GM12872 (cell line): ENCODE data around the gene ZSCAN23.

ENCODE experiments used
- TF ChIP-seq, protein P1 (sequence below): IDR thresholded peaks from 3 replicates; pipeline ENCODE4 v1.5.1; 2011; ENCODE audit warnings: low read depth, mild to moderate bottlenecking, low read length, moderate library complexity; ENCODE audit not compliant: insufficient read depth

ZSCAN23 gene

GRCh38 chr6:28458568-28458967 lies 15.3 kb upstream of the ZSCAN23 start:
- TF ChIP-seq, protein P1, sequence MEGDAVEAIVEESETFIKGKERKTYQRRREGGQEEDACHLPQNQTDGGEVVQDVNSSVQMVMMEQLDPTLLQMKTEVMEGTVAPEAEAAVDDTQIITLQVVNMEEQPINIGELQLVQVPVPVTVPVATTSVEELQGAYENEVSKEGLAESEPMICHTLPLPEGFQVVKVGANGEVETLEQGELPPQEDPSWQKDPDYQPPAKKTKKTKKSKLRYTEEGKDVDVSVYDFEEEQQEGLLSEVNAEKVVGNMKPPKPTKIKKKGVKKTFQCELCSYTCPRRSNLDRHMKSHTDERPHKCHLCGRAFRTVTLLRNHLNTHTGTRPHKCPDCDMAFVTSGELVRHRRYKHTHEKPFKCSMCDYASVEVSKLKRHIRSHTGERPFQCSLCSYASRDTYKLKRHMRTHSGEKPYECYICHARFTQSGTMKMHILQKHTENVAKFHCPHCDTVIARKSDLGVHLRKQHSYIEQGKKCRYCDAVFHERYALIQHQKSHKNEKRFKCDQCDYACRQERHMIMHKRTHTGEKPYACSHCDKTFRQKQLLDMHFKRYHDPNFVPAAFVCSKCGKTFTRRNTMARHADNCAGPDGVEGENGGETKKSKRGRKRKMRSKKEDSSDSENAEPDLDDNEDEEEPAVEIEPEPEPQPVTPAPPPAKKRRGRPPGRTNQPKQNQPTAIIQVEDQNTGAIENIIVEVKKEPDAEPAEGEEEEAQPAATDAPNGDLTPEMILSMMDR: no peak

DNA sequence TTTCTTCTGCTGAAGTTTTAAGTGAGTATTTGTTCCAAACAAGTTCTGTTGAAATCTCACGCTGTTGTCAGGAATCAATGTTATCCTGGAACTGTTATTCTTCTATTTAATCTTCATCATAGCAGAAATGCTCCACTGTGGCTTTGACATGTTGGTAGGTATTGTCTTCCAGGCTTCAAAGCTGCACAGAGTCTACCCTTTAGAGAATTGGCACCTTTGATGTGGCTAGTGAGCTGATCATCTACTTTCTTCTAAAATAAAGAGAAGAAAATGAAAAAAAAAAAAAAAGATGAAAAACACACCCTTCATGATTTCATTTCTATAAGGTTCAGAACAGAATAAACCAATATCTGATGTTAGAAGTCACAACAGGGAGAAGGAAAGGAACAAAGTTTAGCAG lies 5.8 kb upstream of the ZSCAN23 start:
- TF ChIP-seq, protein P1: no peak

GRCh38 chr6:28446818-28447511 lies 3.7 kb upstream of the ZSCAN23 start:
- TF ChIP-seq, protein P1: no peak

GRCh38 chr6:28442586-28442985 lies 705 bp downstream of the ZSCAN23 start:
- TF ChIP-seq, protein P1: no peak

GRCh38 chr6:28436404-28436803 lies 6.9 kb downstream of the ZSCAN23 start:
- TF ChIP-seq, protein P1: no peak

GRCh38 chr6:28433119-28433518 lies 10.2 kb downstream of the ZSCAN23 start:
- TF ChIP-seq, protein P1: no peak

DNA sequence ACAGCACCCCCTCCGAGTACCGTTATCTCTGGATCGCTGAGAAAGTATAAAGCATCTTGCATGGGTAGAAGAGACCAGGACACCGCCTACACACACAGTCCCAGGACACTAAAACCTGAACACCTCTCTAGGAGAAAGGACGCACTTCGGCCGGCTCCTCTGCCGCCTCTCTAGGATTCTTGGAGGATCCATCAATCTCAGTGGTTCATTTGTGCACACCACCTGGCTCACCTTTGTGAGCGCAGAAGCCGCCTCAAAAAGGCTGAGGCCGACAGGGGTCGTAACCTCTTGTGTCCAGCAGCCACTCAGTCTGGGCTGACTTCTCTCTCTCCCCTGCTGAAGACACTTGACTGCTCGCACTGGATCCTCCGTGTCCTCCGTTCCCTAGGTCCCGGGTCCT lies 13.5 kb downstream of the ZSCAN23 start:
- TF ChIP-seq, protein P1: no peak
